GM12878 (cell line): ENCODE data around the gene CALCA. TPM values are rescaled to one million over a fixed set of nuclear protein-coding genes. Genes with fewer than 3 reads are reported as not detected.

Source experiments
- ATAC-seq: fragments of 200-7000 bp; cut with Tn5 transposase; 3 replicates; pipeline ENCODE4 v1.9.1; 2020; ENCODE audit warnings: mild to moderate bottlenecking, moderate library complexity
- BruUV-seq: library from RNA; stranded (reverse); fragments of 400-500 nt; replicated peaks from 2 replicates; lab custom pipeline; 2021; lab: Mats Ljungman, UMichigan
- CTCF ChIA-PET: fragments of 300-600 bp; sonication (Branson Sonifier 250); formaldehyde crosslinking; extraction: SDS; loops from one replicate; lab custom pipeline; 2021; ENCODE audit warnings: inconsistent platforms; lab: Yijun Ruan, JAX
- POLR2A ChIA-PET: fragments of 350-600 bp; formaldehyde crosslinking; extraction: SDS; loops from one replicate; lab custom pipeline; 2021; ENCODE audit warnings: inconsistent platforms; lab: Charles Lee
- RAD21 ChIA-PET: fragments of 300-600 bp; sonication (Branson Sonifier 250); formaldehyde crosslinking; loops from one replicate; lab custom pipeline; 2023; ENCODE audit warnings: antibody characterized with exemption; ENCODE audit not compliant: unreplicated experiment; lab: Charles Lee
- SMC1A ChIA-PET: fragments of 300-600 bp; sonication (Branson Sonifier 250); formaldehyde crosslinking; loops from one replicate; lab custom pipeline; 2023; ENCODE audit not compliant: unreplicated experiment, uncharacterized antibody; lab: Charles Lee
- DNase-seq: peaks from one replicate; pipeline ENCODE4 v3.0.0-alpha.2; 2011; ENCODE audit warnings: low read depth, low spot score
- FAIRE-seq: peaks from 3 replicates; lab custom pipeline; 2011; peaks lifted over from hg19 to GRCh38; lab: Jason Lieb, UNC
- H2AFZ ChIP-seq: 2 replicates; pipeline ENCODE4 v1.6.0; 2011; ENCODE audit warnings: low read depth, low read length, control low read depth; ENCODE audit not compliant: control insufficient read depth
- H3K27ac ChIP-seq: 2 replicates; pipeline ENCODE4 v1.5.1; 2011; ENCODE audit warnings: control low read depth; ENCODE audit not compliant: control insufficient read depth, insufficient read depth
- H3K27me3 ChIP-seq, 2 experiments: replicated peaks in 1 of 2; 2 replicates each; pipeline versions ENCODE4 v1.6.0 to v1.6.1; 2011; ENCODE audit warnings: low read length in 1 of 2; ENCODE audit not compliant: control insufficient read depth in 2 of 2, insufficient read depth in 2 of 2
- H3K36me3 ChIP-seq, 2 experiments: 2 replicates each; pipeline ENCODE4 v1.5.1; 2011; ENCODE audit warnings: low read length in 1 of 2; ENCODE audit not compliant: control insufficient read depth in 2 of 2, insufficient read depth in 2 of 2
- H3K4me1 ChIP-seq: 2 replicates; pipeline ENCODE4 v1.6.1; 2011; ENCODE audit warnings: mild to moderate bottlenecking, low read length, moderate library complexity, mixed read lengths; ENCODE audit not compliant: control insufficient read depth, insufficient read depth
- H3K4me2 ChIP-seq: 2 replicates; pipeline ENCODE4 v1.6.0; 2011; ENCODE audit warnings: control low read depth; ENCODE audit not compliant: control insufficient read depth, insufficient read depth
- H3K4me3 ChIP-seq: fragments of 200-600 bp; sonication (generic); 2 replicates; pipeline ENCODE4 v1.5.1; 2016
- H3K79me2 ChIP-seq: 2 replicates; pipeline ENCODE4 v1.6.0; 2011; ENCODE audit warnings: low read length; ENCODE audit not compliant: control insufficient read depth, insufficient read depth
- H3K9ac ChIP-seq: 2 replicates; pipeline ENCODE4 v1.8.0; 2011; ENCODE audit warnings: low read length, control low read depth, mixed read lengths; ENCODE audit not compliant: control insufficient read depth, insufficient read depth
- H3K9me3 ChIP-seq: replicated peaks from 3 replicates; pipeline ENCODE4 v1.5.1; 2011; ENCODE audit warnings: mild to moderate bottlenecking, low read length; ENCODE audit not compliant: control insufficient read depth, insufficient read depth
- H4K20me1 ChIP-seq: 2 replicates; pipeline ENCODE4 v1.6.0; 2011; ENCODE audit not compliant: control insufficient read depth, insufficient read depth
- BRCA1 ChIP-seq: IDR thresholded peaks from 2 replicates; pipeline ENCODE4 v1.6.1; 2011; ENCODE audit warnings: low read depth, low read length, improper control_type of control experiment
- CHD2 ChIP-seq: IDR thresholded peaks from 2 replicates; pipeline ENCODE4 v1.6.1; 2011; ENCODE audit warnings: low read depth, low read length, improper control_type of control experiment, borderline replicate concordance
- NFXL1 ChIP-seq: fragments of 450-650 bp; IDR thresholded peaks from 2 replicates; pipeline ENCODE4 v1.6.1; 2017; ENCODE audit warnings: antibody characterized with exemption, mild to moderate bottlenecking, borderline replicate concordance
- PAX8 ChIP-seq: fragments of 450-650 bp; IDR thresholded peaks from 2 replicates; pipeline ENCODE4 v1.6.1; 2017; ENCODE audit warnings: mild to moderate bottlenecking, moderate library complexity
- POLR2AphosphoS2 ChIP-seq: IDR thresholded peaks from 2 replicates; pipeline ENCODE4 v1.6.1; 2011; ENCODE audit warnings: low read depth, mild to moderate bottlenecking, low read length, improper control_type of control experiment, moderate library complexity
- WGBS: methylation state at CpG from one replicate; pipeline ENCODE4 v1.1.6; 2016; ENCODE audit warnings: low lambda C conversion rate; ENCODE audit not compliant: insufficient replicate concordance, insufficient coverage; ENCODE audit errors: missing lambda C conversion rate; 5-methylcytosine and 5-hydroxymethylcytosine counted together
- in situ Hi-C: fragments of 300-500 bp; cut with MboI; formaldehyde crosslinking; loops from 9 replicates; pipeline ENCODE4 v1.14.3; 2018; ENCODE audit warnings: mixed read lengths
- intact Hi-C: fragments of 100-400 bp; cut with micrococcal nuclease; formaldehyde crosslinking; loops from one replicate; pipeline ENCODE4 v1.14.2; 2022; ENCODE audit not compliant: unreplicated experiment
- polyA plus RNA-seq, 11 experiments: library from polyadenylated mRNA; depleted of rRNA in 4 of 11; unstranded in 6 of 11; stranded (reverse) in 5 of 11; fragments of >200 nt; fragmentation: Nextera tagmentation in 4 of 11; fragmentation: Illumina TruSeq in 1 of 11; extraction: Ambion mirVana in 4 of 11; extraction: Trizol in 1 of 11; gene quantifications; 1 replicate in 1 of 11; 2 replicates in 10 of 11; pipeline versions ENCODE4 v1.2.1 to v1.2.3, GENCODE V29; 2011 to 2016; ENCODE audit warnings: inconsistent platforms in 2 of 11, missing spikeins in 2 of 11, low read depth in 1 of 11
- total RNA-seq, 4 experiments: library from RNA; depleted of rRNA in 3 of 4; stranded (reverse); fragments of >200 nt in 3 of 4; fragmentation: Illumina TruSeq in 1 of 4; extraction: Trizol in 1 of 4; gene quantifications; 2 replicates each; pipeline versions ENCODE4 v1.2.1 to v1.2.3, GENCODE V29; 2013 to 2021
- TF ChIP-seq, protein P1 (sequence below): fragments of 450-650 bp; formaldehyde crosslinking; IDR thresholded peaks from 2 replicates; pipeline ENCODE4 v1.4.0; 2020; ENCODE audit warnings: mild to moderate bottlenecking, moderate library complexity
- TF ChIP-seq, protein P2 (sequence below): fragments of 150-350 bp; IDR thresholded peaks from 2 replicates; pipeline ENCODE4 v1.6.1; 2016; ENCODE audit warnings: low read depth, low read length

Gene CALCA
- total and polyA plus RNA-seq, 10 of the 15 experiments (the other 5 are each of a cell fraction or from before 2014, with no cell fraction given), result not detected

DNA sequence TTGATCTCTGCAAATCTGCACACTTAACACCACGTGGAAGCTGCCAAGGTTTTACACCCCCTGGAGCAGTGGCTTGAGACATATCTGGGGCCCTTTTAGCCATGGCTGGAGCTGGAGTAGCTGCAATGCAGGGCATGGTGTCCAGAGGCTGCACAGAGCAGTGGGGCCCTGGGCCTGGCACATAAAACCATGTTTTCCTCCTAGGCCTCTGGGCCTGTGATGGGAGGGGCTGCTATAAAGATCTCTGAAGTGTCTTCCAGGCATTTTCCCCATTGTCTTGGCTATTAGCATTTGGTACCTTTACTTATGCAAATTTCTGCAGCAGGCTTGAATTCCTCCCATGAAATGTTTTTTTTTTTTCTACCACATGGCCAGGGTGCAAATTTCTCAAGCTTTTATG lies 33.2 kb downstream of the CALCA start:
- Histone ChIP-seq H3K36me3 (no peaks in the 10 kb centered on the region), H4K20me1 (no peaks in the 10 kb centered on the region), H3K27ac (no peak overlapping the region), H3K9ac (no peak overlapping the region), H2AFZ (no peak overlapping the region), H3K27me3 (no peaks in the 10 kb centered on the region), H3K4me2 (no peak overlapping the region), H3K79me2 (no peaks in the 10 kb centered on the region), H3K4me1 (no peaks in the 10 kb centered on the region), H3K9me3 (no peaks in the 10 kb centered on the region), H3K4me3 (no peak overlapping the region)
- ChIA-PET RAD21 (no interaction called here), SMC1A (no interaction called here), CTCF (interaction anchor here (0.8 kb wide), 1 partner anchor 31 kb away, joined by 4 read pairs; no protein-coding TSS in a partner anchor), POLR2A (interaction anchor here (0.7 kb wide), 1 partner anchor 1713 kb away, joined by 3 read pairs; no protein-coding TSS in a partner anchor)
- intact Hi-C loops, result no loop called here
- in situ Hi-C loops, result no loop called here
- FAIRE-seq (no peak), ATAC-seq (no peak), DNase-seq (no peak)
- no TSS peak for BruUV-seq
- 0% methylated on average over 1 of the region's 1 CpG for WGBS
- no peak for TF ChIP-seq NFXL1
- TF ChIP-seq POLR2AphosphoS2, result no peak

DNA sequence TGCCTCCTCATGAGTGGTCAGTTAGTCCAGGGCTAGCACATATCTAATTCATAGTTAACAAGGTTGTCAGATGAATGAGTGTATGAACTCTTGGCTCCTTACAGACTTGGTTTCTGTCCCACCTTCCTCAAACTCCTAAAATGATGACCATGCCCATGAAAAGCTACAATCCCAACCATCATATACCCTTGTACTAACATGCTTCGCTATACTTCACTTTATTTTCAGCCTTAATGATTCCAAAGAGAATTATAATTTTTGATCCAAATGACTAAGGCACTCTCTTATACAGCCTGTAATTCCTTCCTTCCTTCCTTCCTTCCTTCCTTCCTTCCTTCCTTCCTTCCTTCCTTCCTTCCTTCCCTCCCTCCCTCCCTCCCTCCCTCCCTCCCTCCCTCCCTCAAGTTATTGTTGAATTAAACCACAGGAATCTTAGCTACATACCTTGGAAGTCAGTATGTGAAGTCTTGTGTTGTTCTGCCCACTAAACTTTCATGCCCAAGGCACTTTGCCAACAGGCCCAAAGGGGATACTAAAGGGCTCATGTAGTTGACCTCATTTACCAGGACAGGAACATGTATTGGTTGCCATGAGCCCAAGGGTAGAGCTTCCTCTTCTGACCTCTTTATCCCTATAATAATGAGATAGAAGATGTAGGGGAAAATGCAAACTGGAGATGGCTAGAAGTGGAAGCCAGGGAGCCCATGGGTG lies 37.4 kb downstream of the CALCA start:
- ChIA-PET CTCF (interaction anchor here (1.0 kb wide), 1 partner anchor 27 kb away, joined by 3 read pairs; no protein-coding TSS in a partner anchor), RAD21 (no interaction called here), SMC1A (no interaction called here), POLR2A (no interaction called here)
- FAIRE-seq (no peak), DNase-seq (no peak), ATAC-seq (no peak)
- no peak overlapping the region for H3K4me3 ChIP-seq
- no peaks in the 10 kb centered on the region for H3K4me1 ChIP-seq
- no peaks in the 10 kb centered on the region for H4K20me1 ChIP-seq
- H3K9me3 ChIP-seq, result no peaks in the 10 kb centered on the region
- no peaks in the 10 kb centered on the region for H3K36me3 ChIP-seq
- no peak overlapping the region for H2AFZ ChIP-seq
- no peaks in the 10 kb centered on the region for H3K79me2 ChIP-seq
- no peak overlapping the region for H3K9ac ChIP-seq
- in situ Hi-C loops (no loop called here), intact Hi-C loops (no loop called here)
- no TSS peak for BruUV-seq
- no peak overlapping the region for H3K4me2 ChIP-seq
- no peaks in the 10 kb centered on the region for H3K27me3 ChIP-seq
- H3K27ac ChIP-seq, result no peak overlapping the region
- WGBS, result 47% methylated on average over 1 of the region's 1 CpG
- no peak for TF ChIP-seq CHD2
- TF ChIP-seq, protein P1, sequence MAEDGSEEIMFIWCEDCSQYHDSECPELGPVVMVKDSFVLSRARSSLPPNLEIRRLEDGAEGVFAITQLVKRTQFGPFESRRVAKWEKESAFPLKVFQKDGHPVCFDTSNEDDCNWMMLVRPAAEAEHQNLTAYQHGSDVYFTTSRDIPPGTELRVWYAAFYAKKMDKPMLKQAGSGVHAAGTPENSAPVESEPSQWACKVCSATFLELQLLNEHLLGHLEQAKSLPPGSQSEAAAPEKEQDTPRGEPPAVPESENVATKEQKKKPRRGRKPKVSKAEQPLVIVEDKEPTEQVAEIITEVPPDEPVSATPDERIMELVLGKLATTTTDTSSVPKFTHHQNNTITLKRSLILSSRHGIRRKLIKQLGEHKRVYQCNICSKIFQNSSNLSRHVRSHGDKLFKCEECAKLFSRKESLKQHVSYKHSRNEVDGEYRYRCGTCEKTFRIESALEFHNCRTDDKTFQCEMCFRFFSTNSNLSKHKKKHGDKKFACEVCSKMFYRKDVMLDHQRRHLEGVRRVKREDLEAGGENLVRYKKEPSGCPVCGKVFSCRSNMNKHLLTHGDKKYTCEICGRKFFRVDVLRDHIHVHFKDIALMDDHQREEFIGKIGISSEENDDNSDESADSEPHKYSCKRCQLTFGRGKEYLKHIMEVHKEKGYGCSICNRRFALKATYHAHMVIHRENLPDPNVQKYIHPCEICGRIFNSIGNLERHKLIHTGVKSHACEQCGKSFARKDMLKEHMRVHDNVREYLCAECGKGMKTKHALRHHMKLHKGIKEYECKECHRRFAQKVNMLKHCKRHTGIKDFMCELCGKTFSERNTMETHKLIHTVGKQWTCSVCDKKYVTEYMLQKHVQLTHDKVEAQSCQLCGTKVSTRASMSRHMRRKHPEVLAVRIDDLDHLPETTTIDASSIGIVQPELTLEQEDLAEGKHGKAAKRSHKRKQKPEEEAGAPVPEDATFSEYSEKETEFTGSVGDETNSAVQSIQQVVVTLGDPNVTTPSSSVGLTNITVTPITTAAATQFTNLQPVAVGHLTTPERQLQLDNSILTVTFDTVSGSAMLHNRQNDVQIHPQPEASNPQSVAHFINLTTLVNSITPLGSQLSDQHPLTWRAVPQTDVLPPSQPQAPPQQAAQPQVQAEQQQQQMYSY (CRISPR knock-in tag), result no peak
- TF ChIP-seq, protein P2, sequence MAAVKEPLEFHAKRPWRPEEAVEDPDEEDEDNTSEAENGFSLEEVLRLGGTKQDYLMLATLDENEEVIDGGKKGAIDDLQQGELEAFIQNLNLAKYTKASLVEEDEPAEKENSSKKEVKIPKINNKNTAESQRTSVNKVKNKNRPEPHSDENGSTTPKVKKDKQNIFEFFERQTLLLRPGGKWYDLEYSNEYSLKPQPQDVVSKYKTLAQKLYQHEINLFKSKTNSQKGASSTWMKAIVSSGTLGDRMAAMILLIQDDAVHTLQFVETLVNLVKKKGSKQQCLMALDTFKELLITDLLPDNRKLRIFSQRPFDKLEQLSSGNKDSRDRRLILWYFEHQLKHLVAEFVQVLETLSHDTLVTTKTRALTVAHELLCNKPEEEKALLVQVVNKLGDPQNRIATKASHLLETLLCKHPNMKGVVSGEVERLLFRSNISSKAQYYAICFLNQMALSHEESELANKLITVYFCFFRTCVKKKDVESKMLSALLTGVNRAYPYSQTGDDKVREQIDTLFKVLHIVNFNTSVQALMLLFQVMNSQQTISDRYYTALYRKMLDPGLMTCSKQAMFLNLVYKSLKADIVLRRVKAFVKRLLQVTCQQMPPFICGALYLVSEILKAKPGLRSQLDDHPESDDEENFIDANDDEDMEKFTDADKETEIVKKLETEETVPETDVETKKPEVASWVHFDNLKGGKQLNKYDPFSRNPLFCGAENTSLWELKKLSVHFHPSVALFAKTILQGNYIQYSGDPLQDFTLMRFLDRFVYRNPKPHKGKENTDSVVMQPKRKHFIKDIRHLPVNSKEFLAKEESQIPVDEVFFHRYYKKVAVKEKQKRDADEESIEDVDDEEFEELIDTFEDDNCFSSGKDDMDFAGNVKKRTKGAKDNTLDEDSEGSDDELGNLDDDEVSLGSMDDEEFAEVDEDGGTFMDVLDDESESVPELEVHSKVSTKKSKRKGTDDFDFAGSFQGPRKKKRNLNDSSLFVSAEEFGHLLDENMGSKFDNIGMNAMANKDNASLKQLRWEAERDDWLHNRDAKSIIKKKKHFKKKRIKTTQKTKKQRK, result no peak
- no peak for TF ChIP-seq BRCA1
- TF ChIP-seq PAX8, result no peak
